ENCODE data around the gene ASIC2.

DNA sequence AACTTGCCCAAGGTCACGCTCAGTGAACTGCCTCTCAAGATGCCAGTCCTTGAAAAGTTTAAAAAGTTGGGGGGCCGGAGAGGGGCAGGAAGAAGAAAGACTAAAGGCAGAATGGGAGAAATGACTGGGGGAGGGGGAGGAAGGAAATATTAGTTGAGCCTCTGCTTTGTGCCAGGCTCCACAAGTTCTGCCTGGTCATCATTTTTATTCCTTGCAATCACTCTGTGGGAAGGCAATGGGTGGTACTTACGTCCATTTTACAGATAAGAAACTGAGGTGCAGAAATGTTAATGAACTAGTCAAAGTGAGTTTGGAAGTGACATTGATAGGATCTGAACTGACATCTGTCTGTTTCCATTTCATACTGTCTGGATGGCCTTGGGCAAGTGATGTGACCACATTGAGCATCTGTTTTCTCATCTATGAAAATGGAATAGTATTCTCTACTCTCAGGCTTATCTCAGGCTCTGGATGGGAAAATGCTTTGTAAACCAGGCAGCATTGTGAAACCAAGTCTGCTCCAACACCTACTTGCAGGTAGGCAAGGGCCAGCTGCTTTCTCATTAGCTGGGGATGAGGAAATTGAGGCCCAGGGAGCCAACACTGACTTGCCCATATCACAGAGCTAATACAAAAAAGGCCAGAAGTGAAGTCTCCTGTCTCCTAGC is 19.2 kb downstream of the ASIC2 start:
- no peak for TF ChIP-seq POLR2AphosphoS5 (IDR thresholded peaks at IDR 0.05)
- TF ChIP-seq, protein P1, sequence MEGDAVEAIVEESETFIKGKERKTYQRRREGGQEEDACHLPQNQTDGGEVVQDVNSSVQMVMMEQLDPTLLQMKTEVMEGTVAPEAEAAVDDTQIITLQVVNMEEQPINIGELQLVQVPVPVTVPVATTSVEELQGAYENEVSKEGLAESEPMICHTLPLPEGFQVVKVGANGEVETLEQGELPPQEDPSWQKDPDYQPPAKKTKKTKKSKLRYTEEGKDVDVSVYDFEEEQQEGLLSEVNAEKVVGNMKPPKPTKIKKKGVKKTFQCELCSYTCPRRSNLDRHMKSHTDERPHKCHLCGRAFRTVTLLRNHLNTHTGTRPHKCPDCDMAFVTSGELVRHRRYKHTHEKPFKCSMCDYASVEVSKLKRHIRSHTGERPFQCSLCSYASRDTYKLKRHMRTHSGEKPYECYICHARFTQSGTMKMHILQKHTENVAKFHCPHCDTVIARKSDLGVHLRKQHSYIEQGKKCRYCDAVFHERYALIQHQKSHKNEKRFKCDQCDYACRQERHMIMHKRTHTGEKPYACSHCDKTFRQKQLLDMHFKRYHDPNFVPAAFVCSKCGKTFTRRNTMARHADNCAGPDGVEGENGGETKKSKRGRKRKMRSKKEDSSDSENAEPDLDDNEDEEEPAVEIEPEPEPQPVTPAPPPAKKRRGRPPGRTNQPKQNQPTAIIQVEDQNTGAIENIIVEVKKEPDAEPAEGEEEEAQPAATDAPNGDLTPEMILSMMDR (IDR thresholded peaks at IDR 0.05 in 8 of 11, conservative IDR thresholded peaks at IDR 0.05 in 3 of 11) = no peak
